Activated naive CD4-positive, alpha-beta T cell treated with anti-CD3 and anti-CD28 coated beads, Interleukin-2, amount 50 U/mL, for 72 hours (primary cell): ENCODE results near the gene CLEC18B. TPM values are rescaled to one million over a fixed set of nuclear protein-coding genes. Genes with fewer than 3 reads are reported as not detected.
A peak's percentile ranks its signal among the peaks of the same experiment; 100 is the strongest.
"Not testable (repeated sequence)": the region's sequence is repeated elsewhere in the genome, so short reads cannot be mapped to it uniquely, and the experiment has no call there.

Experiments
- ATAC-seq, 2 donors: fragments of 150-1000 bp; cut with Tn5 transposase; 2 replicates each; pipeline ENCODE4 v1.10.0; 2021; ENCODE audit warnings: mild to moderate bottlenecking in 2 of 2, moderate library complexity in 2 of 2
- DNase-seq, 2 donors: peaks; one replicate each; pipeline ENCODE4 v3.0.0; 2021 to 2022; ENCODE audit warnings: low spot score in 2 of 2
- H3K27ac Mint-ChIP-seq, 2 donors: one replicate each; pipeline ENCODE4 v1.8.0; 2022; ENCODE audit warnings: mild to moderate bottlenecking in 2 of 2, mixed read lengths in 2 of 2
- H3K36me3 Mint-ChIP-seq, 2 donors: one replicate each; pipeline ENCODE4 v1.8.0; 2022; ENCODE audit warnings: mixed read lengths in 2 of 2
- H3K9me3 Mint-ChIP-seq, 2 donors: one replicate each; pipeline ENCODE4 v1.8.0; 2022; ENCODE audit warnings: mixed read lengths in 2 of 2
- total RNA-seq, 2 donors: library from RNA; stranded (reverse); gene quantifications; one replicate each; pipeline ENCODE4 v1.2.3, GENCODE V29; 2022

Gene CLEC18B
- total RNA-seq, 2 donors from 2014 or later = 0.49 TPM; not detected in 1

DNA sequence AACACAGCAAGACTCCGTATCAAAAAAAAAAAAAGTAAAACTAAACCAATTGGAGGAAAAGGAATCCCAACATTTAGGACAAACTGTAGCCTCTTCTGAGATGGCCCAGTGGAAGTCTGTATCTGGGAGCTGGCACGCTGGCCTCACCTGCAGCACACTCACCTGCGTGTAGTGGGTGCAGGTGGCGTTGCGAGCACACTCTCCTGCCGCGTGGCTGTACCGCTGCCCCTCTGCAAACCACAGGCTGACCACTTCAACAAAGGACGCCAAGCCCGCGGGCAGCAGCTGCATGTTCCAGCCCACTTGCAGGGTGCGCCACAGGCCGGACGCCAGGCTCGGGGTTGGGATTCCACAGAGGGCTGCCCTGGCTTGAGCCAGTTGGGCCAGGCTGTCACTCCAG, 3.4 kb downstream of the CLEC18B start:
- not testable (repeated sequence) for H3K36me3 Mint-ChIP-seq, H3K9me3 Mint-ChIP-seq, ATAC-seq, H3K27ac Mint-ChIP-seq, DNase-seq

GRCh38 chr16:74413920-74414319, 7.4 kb downstream of the CLEC18B start:
- not testable (repeated sequence) for ATAC-seq, H3K9me3 Mint-ChIP-seq, H3K27ac Mint-ChIP-seq, H3K36me3 Mint-ChIP-seq
- peak in 1 of 2 donors; percentile 50 for DNase-seq

GRCh38 chr16:74413485-74413884, 7.8 kb downstream of the CLEC18B start:
- not testable (repeated sequence) for H3K9me3 Mint-ChIP-seq, H3K36me3 Mint-ChIP-seq

GRCh38 chr16:74412775-74413390, 8.4 kb downstream of the CLEC18B start:
- not testable (repeated sequence) for H3K27ac Mint-ChIP-seq, H3K36me3 Mint-ChIP-seq, H3K9me3 Mint-ChIP-seq, ATAC-seq
- peak in 1 of 2 donors; percentile 51 for DNase-seq

More at GRCh38 chr16:74413485-74413884, 7.8 kb downstream of the CLEC18B start:
- not testable (repeated sequence) for H3K27ac Mint-ChIP-seq, ATAC-seq
- peak in 1 of 2 donors; percentile 56 for DNase-seq

GRCh38 chr16:74412138-74412774, 9.0 kb downstream of the CLEC18B start:
- not testable (repeated sequence) for ATAC-seq, H3K36me3 Mint-ChIP-seq, H3K27ac Mint-ChIP-seq, H3K9me3 Mint-ChIP-seq
- DNase-seq = peak in 1 of 2 donors; percentile 47

GRCh38 chr16:74410981-74411380, 10.3 kb downstream of the CLEC18B start:
- H3K9me3 Mint-ChIP-seq, ATAC-seq, H3K36me3 Mint-ChIP-seq, H3K27ac Mint-ChIP-seq: not testable (repeated sequence)
- peak in 1 of 2 donors; percentile 49 for DNase-seq

DNA sequence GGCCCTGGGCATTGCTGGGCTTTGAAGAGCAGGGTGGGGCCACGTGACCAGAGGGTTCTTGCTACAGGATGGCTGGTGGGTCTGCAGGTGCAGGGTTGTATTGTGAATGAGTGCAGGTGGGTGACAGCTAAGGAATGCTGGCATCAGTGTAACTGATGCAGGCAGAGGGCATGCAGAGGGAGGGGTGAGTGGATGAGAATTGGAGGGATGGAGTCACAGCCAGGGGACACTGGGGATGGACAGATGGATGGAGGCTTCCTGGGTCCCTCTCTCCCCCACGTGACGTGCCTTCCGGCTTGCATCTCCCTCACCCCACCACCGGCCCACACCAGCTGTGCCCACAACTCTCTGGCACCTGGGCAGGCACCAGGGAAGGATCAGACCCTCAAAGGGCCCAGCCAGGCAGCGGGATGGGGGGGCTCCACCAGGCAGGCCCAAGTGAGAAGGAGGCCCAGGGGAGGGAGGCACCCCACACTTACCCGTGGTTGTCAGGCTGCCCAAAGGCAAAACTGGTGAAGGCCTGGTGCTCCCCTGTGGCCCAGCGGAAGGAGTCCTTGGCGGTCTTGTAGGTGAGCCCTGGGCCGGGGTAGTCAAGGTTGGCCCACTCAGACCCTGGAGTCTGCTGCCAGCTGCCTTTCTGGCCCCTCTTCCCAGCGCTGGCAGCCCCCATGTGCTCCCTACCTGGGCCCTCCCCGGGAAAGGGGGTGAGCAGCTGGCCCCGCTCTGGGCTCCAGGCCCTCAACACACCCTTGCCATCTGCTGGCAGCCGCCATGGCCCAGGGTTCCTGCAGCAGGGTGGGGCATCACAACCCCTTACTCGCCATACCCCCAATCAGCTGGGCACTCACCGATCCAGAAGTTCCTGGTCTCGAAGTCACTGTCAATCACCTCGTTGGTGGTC, 11.0 kb downstream of the CLEC18B start:
- H3K9me3 Mint-ChIP-seq, H3K36me3 Mint-ChIP-seq, H3K27ac Mint-ChIP-seq, ATAC-seq: not testable (repeated sequence)
- DNase-seq = peak in 1 of 2 donors; percentile 54

GRCh38 chr16:74409185-74409981, 11.9 kb downstream of the CLEC18B start:
- H3K9me3 Mint-ChIP-seq, H3K36me3 Mint-ChIP-seq, ATAC-seq, H3K27ac Mint-ChIP-seq: not testable (repeated sequence)
- peak in 1 of 2 donors; percentile 52 for DNase-seq

GRCh38 chr16:74407362-74407705, 13.9 kb downstream of the CLEC18B start:
- H3K27ac Mint-ChIP-seq, DNase-seq, H3K9me3 Mint-ChIP-seq, H3K36me3 Mint-ChIP-seq: not testable (repeated sequence)
- peak in 1 of 2 donors; percentile 7 for ATAC-seq

GRCh38 chr16:74406600-74407361, 14.5 kb downstream of the CLEC18B start:
- H3K9me3 Mint-ChIP-seq, H3K27ac Mint-ChIP-seq, DNase-seq, H3K36me3 Mint-ChIP-seq: not testable (repeated sequence)
- peak; percentile 41 for ATAC-seq

DNA sequence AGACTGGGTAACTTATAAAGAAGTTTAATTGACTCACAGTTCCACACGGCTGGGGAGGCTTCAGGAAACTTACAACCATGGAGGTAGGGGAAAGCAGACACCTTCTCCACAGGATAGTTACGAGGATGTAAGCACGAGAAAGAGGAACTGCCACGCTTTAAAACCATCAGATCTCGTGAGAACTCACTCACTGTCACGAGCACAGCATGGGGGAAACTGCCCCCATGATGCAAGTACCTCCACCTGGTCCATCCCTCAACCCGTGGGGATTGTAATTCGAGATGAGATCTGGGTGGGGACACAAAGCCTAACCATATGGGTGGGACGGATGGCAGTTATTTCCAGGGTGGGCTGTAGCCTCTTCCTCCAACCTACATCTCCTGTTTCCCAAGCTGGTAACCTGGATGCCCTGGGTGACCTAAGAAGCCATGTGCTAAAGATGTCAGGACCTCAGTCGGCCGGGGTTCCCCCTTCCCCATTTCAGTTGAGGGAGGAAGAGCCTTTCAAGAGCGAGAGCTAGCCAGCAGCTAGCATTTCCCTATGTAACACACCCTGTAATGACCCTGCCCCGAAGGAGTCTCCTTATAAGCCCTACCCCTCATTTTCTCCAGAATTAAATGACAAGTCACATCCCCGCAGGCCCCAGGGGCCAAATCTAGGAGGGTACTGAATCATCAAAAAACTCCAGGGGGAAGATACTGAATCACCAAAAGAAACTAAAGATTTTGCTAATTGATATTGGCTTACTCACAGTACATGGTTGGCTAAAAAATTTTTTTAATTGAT, 16.9 kb downstream of the CLEC18B start:
- DNase-seq, H3K36me3 Mint-ChIP-seq, H3K27ac Mint-ChIP-seq, H3K9me3 Mint-ChIP-seq, ATAC-seq: not testable (repeated sequence)

DNA sequence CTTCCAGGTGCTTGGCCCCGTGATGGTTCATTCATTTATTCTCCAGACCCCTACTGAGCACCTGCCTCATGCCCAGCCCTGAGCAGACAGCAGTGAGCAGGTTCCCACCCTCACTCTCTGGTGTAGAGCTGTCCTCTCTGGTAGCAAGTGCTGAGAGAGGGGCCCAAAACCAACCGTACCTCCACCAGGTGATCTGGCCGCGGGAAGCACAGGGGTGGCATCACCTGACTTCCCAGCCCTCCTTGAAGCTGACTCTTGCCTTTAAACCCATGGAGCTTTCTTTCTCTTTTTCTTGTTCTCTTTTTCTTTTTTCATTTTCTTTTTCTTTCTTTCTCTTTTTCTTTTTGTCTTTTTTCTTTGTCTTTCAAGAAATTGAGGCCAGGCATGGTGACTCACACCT, 21.0 kb downstream of the CLEC18B start:
- ATAC-seq = peak in 1 of 2 donors; percentile 12
- not testable (repeated sequence) for H3K36me3 Mint-ChIP-seq, DNase-seq, H3K9me3 Mint-ChIP-seq
- H3K27ac Mint-ChIP-seq = peak overlapping the region in 1 of 2 donors; percentile 40

GRCh38 chr16:74398212-74398895, 22.9 kb downstream of the CLEC18B start:
- H3K27ac Mint-ChIP-seq, DNase-seq, H3K36me3 Mint-ChIP-seq, H3K9me3 Mint-ChIP-seq: not testable (repeated sequence)
- ATAC-seq = peak in 1 of 2 donors; percentile 22

DNA sequence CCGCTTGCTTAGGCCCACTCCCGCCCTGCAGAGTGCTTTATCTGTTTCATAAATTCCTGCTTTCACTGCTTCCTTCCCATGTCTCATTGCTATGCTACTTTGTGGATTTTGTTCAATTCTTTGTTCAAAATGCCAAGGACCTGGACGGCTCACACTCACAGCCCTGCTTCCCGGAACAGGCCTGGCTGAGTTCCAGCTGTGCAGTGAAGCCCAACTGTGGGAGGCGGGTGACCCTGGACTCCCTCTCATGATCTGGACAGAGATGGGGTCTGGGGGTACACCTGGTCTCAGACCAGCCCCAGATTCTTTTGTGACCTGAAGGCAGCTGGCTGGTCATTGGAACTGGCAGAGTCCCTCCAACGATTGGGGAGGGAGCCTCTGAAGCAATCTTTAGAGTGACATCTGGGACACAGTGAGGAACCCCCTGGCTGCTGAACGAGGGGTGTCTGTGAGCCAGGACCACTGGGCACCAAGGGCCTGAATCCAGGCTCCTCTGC, 24.7 kb downstream of the CLEC18B start:
- H3K36me3 Mint-ChIP-seq, ATAC-seq, H3K9me3 Mint-ChIP-seq, DNase-seq, H3K27ac Mint-ChIP-seq: not testable (repeated sequence)
